ENCODE results near the gene KIF15.

KIF15 gene

DNA sequence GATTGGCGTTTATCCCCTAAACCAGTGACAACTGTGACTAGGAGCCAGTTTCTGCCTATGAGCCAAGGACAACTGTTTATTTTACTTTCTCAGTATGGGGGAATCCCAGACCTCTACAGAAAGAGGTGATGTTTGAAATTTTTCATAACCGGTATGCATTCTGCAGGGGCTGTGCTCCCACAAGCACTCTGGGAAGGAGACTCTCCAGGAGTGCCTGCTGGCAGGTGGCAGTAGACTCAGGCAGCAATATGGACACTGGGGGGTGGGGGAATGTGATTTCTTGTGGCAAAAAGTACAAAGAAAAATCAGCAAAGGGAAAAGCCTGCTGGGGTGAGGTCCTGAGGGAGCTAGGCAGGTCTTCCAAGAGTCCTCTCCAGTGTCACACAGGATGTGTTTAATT lies 118.7 kb downstream of the KIF15 start:
- no peak for FAIRE-seq

- no peak for FAIRE-seq
Measured at GRCh38 chr3:44883213-44883955, 121.8 kb downstream of the KIF15 start.

DNA sequence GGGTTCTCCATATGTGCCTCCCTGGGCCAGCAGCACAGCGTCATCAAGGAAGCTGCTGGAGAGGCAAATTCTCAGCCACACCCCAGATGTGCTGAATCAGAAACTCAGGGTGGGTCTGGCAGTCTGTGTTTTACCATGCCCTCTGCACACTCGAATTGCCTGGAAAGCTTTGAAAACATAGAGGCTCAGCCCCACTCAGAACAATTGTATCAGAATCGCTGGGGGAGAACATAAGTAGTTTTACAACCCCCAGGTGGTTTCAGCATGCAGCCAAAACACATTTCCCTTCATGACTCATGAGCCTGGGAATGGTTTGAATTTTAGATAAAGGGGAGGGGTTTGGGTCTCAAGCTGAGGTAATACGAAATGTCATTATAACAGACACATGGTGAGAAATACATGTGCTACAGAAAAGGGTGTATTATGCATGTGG lies 122.4 kb downstream of the KIF15 start:
- FAIRE-seq = no peak

- no peak for FAIRE-seq
Measured at GRCh38 chr3:44885618-44886017, 124.0 kb downstream of the KIF15 start.

- no peak for FAIRE-seq
Measured at GRCh38 chr3:44886561-44886960, 125.0 kb downstream of the KIF15 start.

DNA sequence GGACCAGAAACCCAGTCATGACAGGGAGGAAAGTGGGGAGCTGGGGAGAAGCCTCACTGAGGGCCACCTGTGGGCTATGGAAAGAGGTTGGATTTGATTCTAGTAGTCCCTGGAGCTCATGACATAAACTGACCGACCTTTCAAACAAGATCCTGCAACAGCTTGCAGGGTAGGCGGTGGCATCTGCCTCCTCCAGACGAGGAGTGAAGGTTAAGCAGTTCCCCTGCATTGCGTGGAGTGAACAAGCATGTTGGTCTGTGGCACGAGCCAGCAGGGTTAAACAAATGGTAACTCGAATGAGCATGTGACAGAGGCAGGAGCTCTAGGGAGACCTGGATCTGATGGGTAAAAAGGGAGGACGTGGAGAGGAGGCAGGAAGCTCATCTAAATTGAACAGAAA lies 125.5 kb downstream of the KIF15 start:
- no peak for FAIRE-seq

DNA sequence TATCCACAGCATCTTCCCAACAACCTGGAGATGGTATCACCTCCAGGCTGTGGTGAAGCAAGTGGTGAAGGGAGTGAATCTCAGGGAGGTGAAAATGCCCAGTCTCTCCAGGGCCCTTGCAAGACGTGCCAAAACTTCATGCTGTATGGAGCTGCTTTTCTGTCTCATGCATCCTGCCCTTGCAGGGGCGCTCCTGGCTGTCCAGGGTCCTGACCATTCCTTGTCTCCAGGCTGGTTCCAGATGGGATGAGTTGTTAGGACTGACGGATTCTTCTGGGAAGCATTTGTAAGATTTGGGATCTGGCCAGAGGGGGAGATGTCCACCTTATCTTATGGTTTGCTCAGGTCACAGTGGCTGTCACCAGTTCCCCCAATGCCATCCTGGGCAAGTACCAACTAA lies 128.7 kb downstream of the KIF15 start:
- no peak for FAIRE-seq

GRCh38 chr3:44890852-44891251 lies 129.3 kb downstream of the KIF15 start:
- no peak for FAIRE-seq

DNA sequence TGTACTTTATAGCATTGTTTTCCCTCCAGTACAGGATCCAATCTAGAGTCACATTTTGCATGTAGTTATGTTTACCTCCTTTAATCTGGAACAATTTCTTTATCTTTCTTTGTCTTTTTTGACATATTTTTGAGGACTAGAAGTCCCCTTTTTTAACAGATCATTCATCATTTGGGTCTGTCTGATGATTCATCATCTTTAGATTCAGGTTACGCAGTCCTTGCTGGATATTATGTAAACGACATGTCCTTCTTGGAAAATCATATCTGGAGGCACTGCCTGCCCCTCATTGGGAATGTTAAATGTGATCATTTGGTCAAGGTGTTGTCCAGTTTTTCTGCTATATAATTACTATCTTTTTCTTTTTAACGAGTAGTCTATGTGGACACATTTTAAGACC lies 131.1 kb downstream of the KIF15 start:
- FAIRE-seq = no peak

DNA sequence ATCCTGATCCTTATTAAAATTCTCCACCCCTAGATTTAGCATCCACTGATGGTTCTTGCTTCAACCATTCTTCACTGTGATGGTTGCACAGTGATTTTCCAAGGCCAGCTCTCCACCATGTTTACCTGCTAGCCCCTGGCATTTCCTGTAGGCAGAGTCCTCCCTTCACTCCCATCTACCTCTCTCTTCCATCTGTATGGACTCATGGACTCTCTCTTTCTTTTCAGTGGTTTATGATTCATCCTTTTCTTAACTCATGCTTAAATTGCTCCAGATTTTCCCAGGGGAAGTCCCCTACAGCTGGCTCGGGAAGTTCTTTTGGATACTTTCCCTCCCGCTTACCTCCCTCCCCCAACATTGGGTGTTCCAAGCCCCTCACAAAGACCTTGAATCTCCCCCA lies 131.5 kb downstream of the KIF15 start:
- no peak for FAIRE-seq

- FAIRE-seq = no peak
Measured at GRCh38 chr3:44894485-44894884, 132.9 kb downstream of the KIF15 start.

- FAIRE-seq = no peak
Measured at GRCh38 chr3:44896440-44896839, 134.8 kb downstream of the KIF15 start.

- no peak for FAIRE-seq
Measured at GRCh38 chr3:44899683-44900367, 138.2 kb downstream of the KIF15 start.

DNA sequence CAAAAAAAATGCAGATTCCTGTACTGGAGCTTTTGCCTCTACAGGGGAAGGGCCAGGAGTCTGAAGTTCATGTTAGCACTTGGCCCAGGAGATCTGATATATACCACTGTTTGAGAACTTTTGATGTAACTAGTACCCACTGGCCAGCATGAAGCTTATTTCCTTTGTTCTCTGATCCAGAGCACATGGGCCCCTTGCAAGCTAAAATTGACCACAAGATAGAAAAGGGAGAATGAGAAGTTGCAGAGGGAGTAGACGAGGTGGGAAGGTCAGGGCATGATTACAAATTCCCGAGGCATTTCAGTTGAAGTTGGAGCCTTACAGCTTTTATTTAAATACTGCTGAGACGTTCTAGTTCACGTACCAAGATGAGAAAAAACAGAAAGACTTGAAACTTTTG lies 141.0 kb downstream of the KIF15 start:
- FAIRE-seq = no peak
